Caco-2 (cell line): ENCODE data around the gene C10orf143. TPM values are rescaled to one million over a fixed set of nuclear protein-coding genes. Genes with fewer than 3 reads are reported as not detected.

Source experiments
- BruUV-seq: library from RNA; stranded (reverse); fragments of 400-500 nt; replicated peaks from 2 replicates; lab custom pipeline; 2021; lab: Mats Ljungman, UMichigan
- CTCF ChIA-PET: fragments of 300-600 bp; sonication (Branson Sonifier 250); formaldehyde crosslinking; loops from one replicate; lab custom pipeline; 2022; ENCODE audit warnings: antibody characterized with exemption; lab: Charles Lee
- POLR2A ChIA-PET: fragments of 300-600 bp; sonication (Branson Sonifier 250); formaldehyde crosslinking; loops from one replicate; lab custom pipeline; 2022; ENCODE audit warnings: antibody characterized with exemption; lab: Charles Lee
- DNase-seq, 2 experiments: peaks; one replicate each; pipeline versions ENCODE4 v3.0.0 to v3.0.0-alpha.2; 2020 to 2022
- H3K27me3 ChIP-seq: replicated peaks from 2 replicates; pipeline ENCODE4 v1.6.0; 2011; ENCODE audit warnings: low read length; ENCODE audit not compliant: control insufficient read depth, insufficient read depth
- H3K36me3 ChIP-seq: 2 replicates; pipeline ENCODE4 v1.5.1; 2011; ENCODE audit warnings: low read length; ENCODE audit not compliant: control insufficient read depth, insufficient read depth
- H3K4me1 ChIP-seq: fragments of 250-450 bp; sonication (Bioruptor Pico); 2 replicates; pipeline ENCODE4 v1.5.1; 2020; ENCODE audit warnings: mild to moderate bottlenecking
- H3K4me3 ChIP-seq: 2 replicates; pipeline ENCODE4 v1.5.1; 2011; ENCODE audit warnings: low read depth, mild to moderate bottlenecking, control low read depth, low read length
- H3K9me3 ChIP-seq: fragments of 250-450 bp; sonication (Bioruptor Pico); 2 replicates; pipeline ENCODE4 v1.5.1; 2020; ENCODE audit warnings: mild to moderate bottlenecking, moderate library complexity
- H3K27ac Mint-ChIP-seq: one replicate; pipeline ENCODE4 v1.8.0; 2022; ENCODE audit warnings: mixed read lengths; ENCODE audit not compliant: unreplicated experiment
- H3K27me3 Mint-ChIP-seq: one replicate; pipeline ENCODE4 v1.8.0; 2022; ENCODE audit warnings: mixed read lengths; ENCODE audit not compliant: insufficient read depth, unreplicated experiment
- H3K36me3 Mint-ChIP-seq: one replicate; pipeline ENCODE4 v1.8.0; 2022; ENCODE audit warnings: mild to moderate bottlenecking, mixed read lengths; ENCODE audit not compliant: insufficient read depth, unreplicated experiment
- H3K4me1 Mint-ChIP-seq: one replicate; pipeline ENCODE4 v1.8.0; 2022; ENCODE audit warnings: low read depth, mixed read lengths; ENCODE audit not compliant: unreplicated experiment
- H3K4me3 Mint-ChIP-seq: one replicate; pipeline ENCODE4 v1.8.0; 2022; ENCODE audit warnings: mild to moderate bottlenecking, moderate library complexity, mixed read lengths; ENCODE audit not compliant: unreplicated experiment
- H3K9me3 Mint-ChIP-seq: one replicate; pipeline ENCODE4 v1.8.0; 2022; ENCODE audit warnings: mixed read lengths; ENCODE audit not compliant: unreplicated experiment
- CTCF ChIP-seq, 2 experiments: fragments of 200-600 bp in 1 of 2; IDR thresholded peaks; 1 replicate in 1 of 2; 2 replicates in 1 of 2; pipeline versions ENCODE4 v1.5.1 to v1.8.0; 2011 to 2022; ENCODE audit warnings: antibody characterized with exemption in 1 of 2, control low read depth in 1 of 2, inconsistent platforms in 1 of 2, low read depth in 1 of 2, low read length in 1 of 2, mild to moderate bottlenecking in 1 of 2, moderate library complexity in 1 of 2; ENCODE audit not compliant: insufficient read depth in 1 of 2, severe bottlenecking in 1 of 2, unreplicated experiment in 1 of 2
- intact Hi-C: fragments of 100-400 bp; cut with micrococcal nuclease; formaldehyde crosslinking; loops from one replicate; pipeline ENCODE4 v1.10.0; 2022; ENCODE audit not compliant: unreplicated experiment
- total RNA-seq: library from RNA; stranded (reverse); gene quantifications from 2 replicates; pipeline ENCODE4 v1.2.3, GENCODE V29; 2022

Gene C10orf143
- total RNA-seq, 1 experiment from 2014 or later, result 0.54 TPM

- CTCF ChIA-PET, result interaction anchor here (0.6 kb wide), 1 partner anchor 28 kb away, joined by 3 read pairs; no protein-coding TSS in a partner anchor
- POLR2A ChIA-PET, result no interaction called here
- H3K27me3 ChIP-seq, result no peaks in the 10 kb centered on the region; the same call in 1 of the 2 replicates
Observed at GRCh38 chr10:130046591-130046990, 64.0 kb downstream of the C10orf143 start.

GRCh38 chr10:130045801-130046321 is 64.8 kb downstream of the C10orf143 start:
- CTCF ChIA-PET, result interaction anchor here (0.6 kb wide), 1 partner anchor 28 kb away, joined by 3 read pairs; no protein-coding TSS in a partner anchor
- H3K36me3 Mint-ChIP-seq, result no peaks in the 10 kb centered on the region
- no peak overlapping the region for H3K4me3 Mint-ChIP-seq
- H3K9me3 Mint-ChIP-seq, result no peaks in the 10 kb centered on the region
- no peaks in the 10 kb centered on the region for H3K4me1 Mint-ChIP-seq
- POLR2A ChIA-PET, result no interaction called here
- DNase-seq, result no peak
- BruUV-seq, result no TSS peak
- H3K27ac Mint-ChIP-seq, result no peak overlapping the region
- H3K27me3 ChIP-seq, result no peaks in the 10 kb centered on the region; the same call in 1 of the 2 replicates
- TF ChIP-seq CTCF (IDR thresholded peaks at IDR 0.05; ENCODE audit: insufficient read depth in 1 of 2, low read depth in 1 of 2, low read length in 1 of 2, severe bottlenecking in 1 of 2, unreplicated experiment in 1 of 2), result no peak
- intact Hi-C loops, result no loop called here
- no peaks in the 10 kb centered on the region for H3K36me3 ChIP-seq
- no peak overlapping the region for H3K4me3 ChIP-seq
- no peaks in the 10 kb centered on the region for H3K4me1 ChIP-seq
- H3K27me3 Mint-ChIP-seq, result peaks cover 33% of the 10 kb centered on the region
- no peaks in the 10 kb centered on the region for H3K9me3 ChIP-seq

More at GRCh38 chr10:130046591-130046990, 64.0 kb downstream of the C10orf143 start:
- H3K4me3 ChIP-seq, result no peak overlapping the region
- no peak for DNase-seq
- no peak for TF ChIP-seq CTCF (IDR thresholded peaks at IDR 0.05; ENCODE audit: insufficient read depth in 1 of 2, low read depth in 1 of 2, low read length in 1 of 2, severe bottlenecking in 1 of 2, unreplicated experiment in 1 of 2)
- no peak overlapping the region for H3K4me3 Mint-ChIP-seq
- H3K9me3 ChIP-seq, result no peaks in the 10 kb centered on the region
- H3K27ac Mint-ChIP-seq, result no peak overlapping the region
- BruUV-seq, result no TSS peak
- intact Hi-C loops, result no loop called here
- H3K27me3 Mint-ChIP-seq, result peaks cover 34% of the 10 kb centered on the region
- H3K4me1 Mint-ChIP-seq, result no peaks in the 10 kb centered on the region
- no peaks in the 10 kb centered on the region for H3K9me3 Mint-ChIP-seq
- no peaks in the 10 kb centered on the region for H3K36me3 ChIP-seq
- H3K36me3 Mint-ChIP-seq, result no peaks in the 10 kb centered on the region
- H3K4me1 ChIP-seq, result no peaks in the 10 kb centered on the region

GRCh38 chr10:130045091-130045652 is 65.5 kb downstream of the C10orf143 start:
- ChIA-PET CTCF (no interaction called here), POLR2A (no interaction called here)
- no peaks in the 10 kb centered on the region for H3K9me3 Mint-ChIP-seq
- H3K4me1 Mint-ChIP-seq, result no peaks in the 10 kb centered on the region
- peaks cover 31% of the 10 kb centered on the region for H3K27me3 Mint-ChIP-seq
- Histone ChIP-seq H3K4me1 (no peaks in the 10 kb centered on the region), H3K4me3 (no peak overlapping the region), H3K36me3 (no peaks in the 10 kb centered on the region), H3K27me3 (no peaks in the 10 kb centered on the region; the same call in 1 of the 2 replicates), H3K9me3 (no peaks in the 10 kb centered on the region)
- peak in 1 of 2 experiments; percentile 16 for DNase-seq
- BruUV-seq, result no TSS peak
- no peak overlapping the region for H3K27ac Mint-ChIP-seq
- H3K4me3 Mint-ChIP-seq, result no peak overlapping the region
- no peaks in the 10 kb centered on the region for H3K36me3 Mint-ChIP-seq
- no peak for TF ChIP-seq CTCF (IDR thresholded peaks at IDR 0.05; ENCODE audit: insufficient read depth in 1 of 2, low read depth in 1 of 2, low read length in 1 of 2, severe bottlenecking in 1 of 2, unreplicated experiment in 1 of 2)
- intact Hi-C loops, result no loop called here
